Upper lobe of right lung (tissue), 1 donor: Measurements from ENCODE around the gene E2F6. TPM values are rescaled to one million over a fixed set of nuclear protein-coding genes. Genes with fewer than 3 reads are reported as not detected.

Experiments
- ATAC-seq: fragments of 200-7000 bp; cut with Tn5 transposase; one replicate; pipeline ENCODE4 v1.9.1; 2020; ENCODE audit warnings: mild to moderate bottlenecking, moderate library complexity
- DNase-seq: peaks from one replicate; pipeline ENCODE4 v3.0.0-alpha.2; 2020
- H3K27ac ChIP-seq: fragments of 200-600 bp; one replicate; pipeline ENCODE4 v1.8.0; 2022
- H3K27me3 ChIP-seq: fragments of 200-600 bp; one replicate; pipeline ENCODE4 v1.8.0; 2022; ENCODE audit warnings: mild to moderate bottlenecking
- H3K36me3 ChIP-seq: fragments of 200-600 bp; one replicate; pipeline ENCODE4 v1.8.0; 2022
- H3K4me1 ChIP-seq: fragments of 200-600 bp; one replicate; pipeline ENCODE4 v1.8.0; 2022
- H3K4me3 ChIP-seq: fragments of 200-600 bp; one replicate; pipeline ENCODE4 v1.8.0; 2022; ENCODE audit warnings: mild to moderate bottlenecking
- H3K9me3 ChIP-seq: fragments of 200-600 bp; one replicate; pipeline ENCODE4 v1.8.0; 2022
- CTCF ChIP-seq: fragments of 200-600 bp; IDR thresholded peaks from one replicate; pipeline ENCODE4 v1.8.0; 2022; ENCODE audit warnings: antibody characterized with exemption
- intact Hi-C: fragments of 100-400 bp; cut with DNase I; formaldehyde crosslinking; loops from one replicate; pipeline ENCODE4 v1.11.0; 2022
- total RNA-seq: library from RNA; stranded (reverse); fragmentation: NEBNext Ultra II Directional; extraction: Animal tissue kit (Norgen Biotek cat#: 25700); gene quantifications from one replicate; pipeline ENCODE4 v1.2.1, GENCODE V29; 2021
- donor health status: DM: no; HTN: yes; CAD: no; lungs with severe emphysema.

The E2F6 gene
- total RNA-seq, 1 donor from 2014 or later, result 14.5 TPM

GRCh38 chr2:11466307-11467128 is 557 bp upstream of the E2F6 start:
- intact Hi-C loops, result no loop called here
- DNase-seq (no peak), ATAC-seq (no peak)
- Histone ChIP-seq H3K4me3 (peak overlapping the region; percentile 80), H3K36me3 (no peaks in the 10 kb centered on the region), H3K4me1 (peaks cover 22% of the 10 kb centered on the region), H3K9me3 (no peaks in the 10 kb centered on the region), H3K27me3 (no peaks in the 10 kb centered on the region), H3K27ac (peak overlapping the region; percentile 93)
- TF ChIP-seq CTCF, result no peak

- H3K36me3 ChIP-seq, result no peaks in the 10 kb centered on the region
- peak overlapping the region; percentile 80 for H3K4me3 ChIP-seq
- intact Hi-C loops, result no loop called here
- ATAC-seq (no peak), DNase-seq (no peak)
- H3K27ac ChIP-seq, result peak overlapping the region; percentile 93
- H3K27me3 ChIP-seq, result no peaks in the 10 kb centered on the region
- no peak for TF ChIP-seq CTCF
- H3K4me1 ChIP-seq, result peaks cover 22% of the 10 kb centered on the region
- no peaks in the 10 kb centered on the region for H3K9me3 ChIP-seq
These were observed 864 bp downstream of the E2F6 start for GRCh38 chr2:11465110-11465484.

GRCh38 chr2:11459816-11460215 is 6.1 kb downstream of the E2F6 start:
- Histone ChIP-seq H3K4me1 (peaks cover 18% of the 10 kb centered on the region), H3K4me3 (no peak overlapping the region), H3K27me3 (no peaks in the 10 kb centered on the region), H3K36me3 (peaks cover 19% of the 10 kb centered on the region), H3K27ac (no peak overlapping the region), H3K9me3 (no peaks in the 10 kb centered on the region)
- TF ChIP-seq CTCF, result no peak
- no peak for DNase-seq
- intact Hi-C loops, result no loop called here
- ATAC-seq, result no peak

GRCh38 chr2:11458753-11459152 is 7.2 kb downstream of the E2F6 start:
- Histone ChIP-seq H3K27ac (no peak overlapping the region), H3K9me3 (no peaks in the 10 kb centered on the region), H3K4me3 (no peak overlapping the region), H3K27me3 (no peaks in the 10 kb centered on the region), H3K4me1 (peaks cover 12% of the 10 kb centered on the region), H3K36me3 (peaks cover 19% of the 10 kb centered on the region)
- no peak for TF ChIP-seq CTCF
- intact Hi-C loops, result no loop called here
- ATAC-seq, result no peak
- no peak for DNase-seq

GRCh38 chr2:11457935-11458334 is 8.0 kb downstream of the E2F6 start:
- no peak for ATAC-seq
- TF ChIP-seq CTCF, result no peak
- DNase-seq, result no peak
- Histone ChIP-seq H3K9me3 (no peaks in the 10 kb centered on the region), H3K27ac (no peak overlapping the region), H3K36me3 (peaks cover 28% of the 10 kb centered on the region), H3K4me1 (peaks cover 5% of the 10 kb centered on the region), H3K4me3 (no peak overlapping the region), H3K27me3 (no peaks in the 10 kb centered on the region)
- intact Hi-C loops, result no loop called here
